OCI-LY1 (cell line): Measurements from ENCODE around the gene SLC17A1.

ENCODE experiments used
- EZH2 ChIP-seq: fragments of 200-600 bp; sonication (generic), shearing (Covaris generic); IDR thresholded peaks from 2 replicates; pipeline ENCODE4 v1.8.0; 2017; ENCODE audit warnings: borderline replicate concordance, mixed run types, mild to moderate bottlenecking, antibody characterized with exemption, low read length, moderate library complexity, mixed read lengths
- TF ChIP-seq, protein P1 (sequence below): fragments of 200-600 bp; sonication (generic), shearing (Covaris generic); IDR thresholded peaks from 2 replicates; pipeline ENCODE4 v1.5.1; 2017; ENCODE audit warnings: mild to moderate bottlenecking, antibody characterized with exemption, low read length, moderate library complexity, mixed read lengths

DNA sequence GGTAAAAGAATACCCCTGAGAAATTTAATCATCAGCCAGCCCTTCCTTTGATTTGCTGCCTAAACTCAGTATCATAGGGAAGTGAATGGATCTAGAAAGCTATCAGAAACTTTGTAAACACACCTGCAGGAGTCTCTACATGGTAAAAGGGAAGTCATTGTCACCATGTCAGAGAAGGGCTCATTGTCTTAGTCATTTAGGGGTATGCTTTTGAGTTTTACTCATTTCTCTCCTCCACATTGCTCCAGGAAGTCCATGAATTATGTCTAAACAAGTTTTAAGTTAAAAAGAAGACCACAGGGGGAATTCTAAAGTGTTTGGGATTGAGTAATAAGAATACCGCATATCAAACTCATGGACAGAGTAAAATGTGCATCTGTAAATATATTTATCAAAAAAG lies 2.5 kb downstream of the SLC17A1 start:
- TF ChIP-seq EZH2: no peak
- TF ChIP-seq, protein P1, sequence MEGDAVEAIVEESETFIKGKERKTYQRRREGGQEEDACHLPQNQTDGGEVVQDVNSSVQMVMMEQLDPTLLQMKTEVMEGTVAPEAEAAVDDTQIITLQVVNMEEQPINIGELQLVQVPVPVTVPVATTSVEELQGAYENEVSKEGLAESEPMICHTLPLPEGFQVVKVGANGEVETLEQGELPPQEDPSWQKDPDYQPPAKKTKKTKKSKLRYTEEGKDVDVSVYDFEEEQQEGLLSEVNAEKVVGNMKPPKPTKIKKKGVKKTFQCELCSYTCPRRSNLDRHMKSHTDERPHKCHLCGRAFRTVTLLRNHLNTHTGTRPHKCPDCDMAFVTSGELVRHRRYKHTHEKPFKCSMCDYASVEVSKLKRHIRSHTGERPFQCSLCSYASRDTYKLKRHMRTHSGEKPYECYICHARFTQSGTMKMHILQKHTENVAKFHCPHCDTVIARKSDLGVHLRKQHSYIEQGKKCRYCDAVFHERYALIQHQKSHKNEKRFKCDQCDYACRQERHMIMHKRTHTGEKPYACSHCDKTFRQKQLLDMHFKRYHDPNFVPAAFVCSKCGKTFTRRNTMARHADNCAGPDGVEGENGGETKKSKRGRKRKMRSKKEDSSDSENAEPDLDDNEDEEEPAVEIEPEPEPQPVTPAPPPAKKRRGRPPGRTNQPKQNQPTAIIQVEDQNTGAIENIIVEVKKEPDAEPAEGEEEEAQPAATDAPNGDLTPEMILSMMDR: no peak
